NCI-H748 treated with DMSO at 0.1 percent for 48 hours (cell line): ENCODE results near the gene TECTB.
"Not testable (repeated sequence)": the region's sequence is repeated elsewhere in the genome, so short reads cannot be mapped to it uniquely, and the experiment has no call there.

ENCODE experiments used
- DNase-seq: peaks from one replicate; lab custom pipeline; 2025; lab: John Stamatoyannopoulos, UW

TECTB gene

DNA sequence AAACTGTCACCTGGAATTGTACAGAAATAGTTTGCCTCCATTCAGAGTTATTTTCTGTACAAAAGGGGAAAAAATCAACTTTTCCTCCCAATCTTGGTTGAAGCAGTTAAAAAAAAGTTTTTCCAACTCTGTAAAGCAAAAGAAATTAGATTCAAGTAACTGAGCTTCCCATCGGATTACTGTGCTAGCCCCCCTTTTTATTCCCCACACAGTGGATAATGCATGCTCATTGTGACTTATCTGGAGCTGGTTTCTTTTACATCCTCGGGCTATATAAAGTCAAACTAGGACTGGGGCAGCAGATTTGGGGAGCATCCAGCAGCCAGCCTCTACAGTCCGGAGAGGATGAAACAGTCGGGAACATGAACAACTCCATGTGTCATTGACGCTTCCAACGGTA lies at the start of gene TECTB:
TECTB (plus strand) TSS at position 301 of the 400 bp plus-strand sequence. CDS start 335 bp downstream, outside the sequence.
- DNase-seq, result no peak

DNA sequence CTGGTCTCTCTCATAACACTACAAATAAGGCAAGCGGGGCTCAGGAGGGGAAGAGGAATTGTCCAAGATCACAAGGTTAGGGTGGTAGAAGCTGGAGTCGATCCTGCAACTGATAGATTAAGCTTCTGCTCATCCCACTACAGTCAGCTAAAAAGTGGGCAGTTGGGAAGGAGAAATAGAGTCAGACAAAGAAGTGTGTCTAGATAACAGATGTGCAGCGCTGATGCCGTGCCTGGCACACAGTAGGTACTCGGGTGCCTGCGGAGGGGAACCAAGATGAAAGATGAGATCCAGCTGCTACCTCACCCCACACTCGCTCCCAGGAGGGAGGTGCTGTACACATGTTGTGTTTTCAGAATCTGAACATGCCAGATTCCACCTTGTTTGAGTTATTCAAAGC lies 48.1 kb upstream of the TECTB start:
- DNase-seq, result no peak

DNA sequence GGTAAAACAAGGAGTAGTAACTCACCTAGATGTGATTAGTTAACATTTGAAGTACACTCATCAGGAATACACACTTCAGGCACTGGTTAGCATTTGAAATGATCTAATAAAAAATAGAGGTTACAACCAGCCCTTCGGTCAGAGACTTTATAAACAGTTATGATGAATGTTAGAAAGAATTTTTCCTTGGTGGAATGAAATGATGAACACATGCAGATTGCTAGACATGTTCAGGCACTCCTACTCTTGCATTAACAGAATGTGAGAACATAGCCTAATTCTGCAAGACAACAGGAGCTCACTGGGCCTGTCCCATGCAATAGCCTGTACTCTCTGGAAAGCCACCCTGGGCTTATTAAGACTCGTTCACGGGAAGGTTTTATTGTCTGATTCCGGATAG lies 47.3 kb upstream of the TECTB start:
- no peak for DNase-seq

DNA sequence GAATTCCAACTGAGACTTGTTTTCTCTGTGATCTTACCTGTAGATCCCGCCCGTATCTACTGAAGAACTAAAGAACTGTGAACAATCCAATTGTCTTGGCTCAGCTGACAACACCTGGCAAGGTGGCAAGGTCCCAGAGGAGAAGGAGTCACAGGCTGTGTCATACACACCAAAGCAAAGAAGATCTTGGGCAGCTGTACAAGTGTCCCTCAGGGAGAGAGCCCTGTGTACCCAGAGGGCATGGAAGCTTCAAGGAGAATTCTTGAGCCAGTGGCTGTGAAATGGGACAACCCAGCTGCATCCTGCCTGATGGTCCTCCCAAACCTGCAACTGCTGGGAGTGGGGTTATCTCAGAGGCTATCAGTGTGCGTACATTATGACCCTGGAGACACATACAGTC lies 46.7 kb upstream of the TECTB start:
- DNase-seq, result no peak

DNA sequence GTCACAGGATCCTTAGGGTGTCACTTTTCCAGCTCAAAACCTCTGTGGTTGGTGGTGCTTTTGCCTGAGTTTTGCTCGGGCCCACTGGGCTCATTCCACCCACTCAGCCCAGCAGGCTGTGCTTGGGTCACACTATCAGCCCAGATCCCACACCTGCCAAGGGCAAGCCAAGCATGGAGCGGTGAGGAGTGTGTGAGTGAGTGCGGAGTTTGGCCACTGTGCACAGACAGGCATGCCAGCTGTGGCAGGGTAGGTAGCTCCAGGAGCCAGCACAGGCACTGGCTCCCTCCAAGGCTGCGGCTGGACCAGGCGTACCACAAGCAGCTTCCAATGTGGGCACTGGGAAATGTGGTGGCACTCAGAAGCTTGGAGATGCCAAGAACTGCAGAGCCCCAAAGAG lies 43.9 kb upstream of the TECTB start:
- DNase-seq, result no peak

DNA sequence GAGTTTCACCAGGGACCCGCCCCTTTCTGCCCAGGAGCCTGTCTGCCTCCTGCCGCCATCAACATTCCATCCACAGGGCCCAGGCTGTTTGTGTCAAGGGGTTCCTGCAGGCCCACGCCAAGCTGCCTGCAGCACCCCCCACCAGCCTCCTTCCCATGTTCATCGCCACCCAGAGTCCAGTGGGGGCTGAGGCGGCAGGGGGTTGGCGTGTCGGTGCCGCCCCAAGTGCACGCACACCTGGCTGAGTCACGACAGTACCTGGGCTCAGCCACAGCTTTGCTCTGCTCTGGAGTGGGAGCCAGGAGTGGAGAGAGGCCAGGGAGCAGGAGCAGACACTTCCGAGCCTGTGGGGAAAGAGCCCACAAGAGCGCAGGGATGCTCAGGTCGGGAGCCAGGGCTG lies 42.8 kb upstream of the TECTB start:
- no peak for DNase-seq

DNA sequence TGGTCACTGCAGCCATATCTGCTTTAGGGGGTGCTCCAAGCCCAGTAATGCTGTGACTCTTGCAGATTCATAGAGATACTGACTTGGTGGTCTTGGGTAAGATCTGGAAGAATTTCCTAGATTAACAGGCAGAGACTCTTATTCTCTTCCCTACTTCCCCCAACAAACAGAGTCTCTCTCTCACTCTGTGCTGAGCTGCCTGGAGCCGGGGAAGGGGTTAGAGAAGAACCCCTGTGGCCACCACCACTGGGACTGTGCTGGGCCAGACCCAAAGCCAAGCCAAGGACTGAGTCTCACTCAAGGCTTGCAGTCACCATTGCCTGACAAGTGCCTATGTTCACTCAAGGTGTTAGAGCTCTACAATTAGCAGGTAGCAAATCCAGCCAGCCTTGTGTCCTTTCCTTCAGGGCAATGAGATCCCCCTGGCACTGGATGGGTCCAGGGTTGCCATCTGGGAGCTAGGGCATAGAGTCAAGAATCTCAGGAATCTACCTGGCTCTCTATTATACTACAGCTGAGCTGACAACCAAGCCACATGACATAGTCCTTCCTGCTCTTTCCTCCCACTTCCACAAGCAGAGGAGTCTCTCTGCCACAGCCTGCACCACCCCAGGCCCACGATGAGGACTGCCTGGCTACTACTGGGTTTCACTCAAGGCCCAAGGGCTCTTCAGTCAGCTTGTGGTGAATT lies 41.4 kb upstream of the TECTB start:
- no peak for DNase-seq

DNA sequence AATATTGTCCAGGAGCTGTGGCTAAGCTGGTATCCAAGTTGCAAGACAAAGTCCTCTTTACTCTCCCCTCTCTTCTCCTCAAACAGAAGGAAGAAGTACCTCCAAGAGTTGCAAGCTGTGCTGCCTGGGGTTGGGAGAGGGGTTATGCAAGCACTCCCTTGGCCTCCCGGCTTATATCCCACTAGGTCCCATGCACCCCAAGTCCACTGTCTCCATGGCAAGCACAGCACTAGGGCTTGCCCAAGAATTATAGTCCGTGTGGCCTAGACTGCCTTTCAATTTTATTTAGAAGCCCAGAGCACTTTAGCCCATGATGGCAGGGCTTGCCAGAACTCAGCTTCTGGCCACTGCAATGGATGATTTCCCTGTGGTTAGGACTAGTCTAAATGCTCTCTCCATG lies 40.4 kb upstream of the TECTB start:
- DNase-seq, result no peak

DNA sequence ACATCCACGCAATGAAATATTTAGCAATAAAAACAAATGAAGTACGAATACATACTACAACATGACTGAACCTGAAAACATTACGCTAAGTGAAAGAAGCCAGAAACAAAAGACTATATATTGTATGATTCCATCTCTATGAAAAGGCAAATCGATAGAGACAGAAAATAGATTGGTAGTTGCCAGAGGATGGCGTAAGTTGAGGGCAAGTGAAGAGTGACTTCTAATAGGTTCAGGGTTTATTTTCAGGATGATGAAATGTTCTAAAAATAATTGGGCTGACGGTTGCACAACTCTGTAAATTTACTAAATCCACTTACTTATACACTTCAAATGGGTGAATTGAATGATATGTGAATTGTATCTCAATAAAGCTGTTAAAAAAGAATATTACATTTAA lies 39.5 kb upstream of the TECTB start:
- DNase-seq, result no peak

DNA sequence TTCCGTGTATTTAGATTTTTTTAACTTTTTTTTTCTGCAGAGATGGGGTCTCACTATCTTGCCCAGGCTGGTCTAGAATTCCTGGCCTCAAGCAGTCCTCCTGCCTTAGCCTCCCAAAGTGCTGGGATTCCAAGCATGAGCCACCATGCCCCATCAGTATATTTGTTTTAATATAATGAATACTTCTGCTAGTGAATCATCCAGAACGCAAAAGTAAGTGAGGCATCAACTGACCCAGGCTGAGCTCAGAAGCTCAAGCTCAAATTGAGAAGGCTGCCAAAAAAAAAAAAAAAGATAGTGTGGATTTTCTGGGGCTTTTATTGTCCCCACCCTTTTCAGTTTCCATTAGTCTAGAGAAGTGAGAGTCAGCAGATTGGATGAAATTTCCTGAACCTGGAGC lies 39.0 kb upstream of the TECTB start:
- no peak for DNase-seq

DNA sequence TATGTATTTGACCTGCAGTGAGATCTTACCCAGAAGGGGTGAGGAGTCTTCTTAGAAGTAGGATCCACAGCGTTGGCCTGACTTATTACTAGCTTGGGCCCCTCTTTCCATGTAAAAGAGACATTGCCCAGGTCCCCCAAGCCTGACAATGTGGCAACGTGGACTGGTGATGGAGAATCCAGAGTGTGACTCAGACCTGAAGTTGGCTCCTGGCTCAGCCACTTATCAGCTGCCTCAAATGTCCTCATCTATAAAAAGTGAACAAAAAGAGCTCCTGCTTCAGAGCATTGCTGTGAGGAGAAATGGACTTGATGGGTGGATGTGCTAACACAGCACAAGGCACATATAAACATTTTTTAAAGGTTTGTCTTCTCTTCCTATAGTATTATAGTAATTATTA lies 35.4 kb upstream of the TECTB start:
- DNase-seq, result no peak

DNA sequence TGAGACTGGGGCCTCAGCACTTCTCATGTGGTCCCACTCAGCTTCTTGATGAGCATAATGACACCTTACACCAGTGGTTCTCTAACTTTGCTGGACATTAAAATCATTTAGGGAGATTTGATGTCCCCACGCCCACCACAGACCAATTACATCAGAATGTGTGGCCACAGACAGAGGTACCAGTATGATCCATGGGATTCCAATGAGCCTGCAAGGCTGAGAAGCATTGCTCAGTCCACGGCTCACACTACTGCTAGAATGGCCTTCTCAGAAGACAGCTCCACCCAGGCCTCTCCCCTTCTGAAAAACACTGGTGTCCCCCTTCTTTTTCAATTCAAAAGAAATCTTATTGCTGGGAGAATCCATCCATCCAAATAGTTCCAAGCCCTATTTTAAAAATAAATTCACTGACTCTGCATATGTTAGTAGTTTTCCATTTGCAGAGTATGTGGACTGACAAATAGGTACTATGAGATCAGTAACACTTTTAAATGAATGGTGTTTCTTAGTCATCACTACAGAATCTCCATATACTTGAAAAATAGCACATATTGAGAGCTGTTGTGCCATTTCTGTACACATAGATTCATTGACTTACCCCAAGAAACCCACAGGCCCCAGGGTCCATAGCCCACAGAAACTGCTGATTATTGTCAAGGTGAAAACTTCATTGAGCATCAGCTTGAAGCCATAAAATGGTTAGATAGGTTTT lies 34.5 kb upstream of the TECTB start:
- DNase-seq, result no peak

DNA sequence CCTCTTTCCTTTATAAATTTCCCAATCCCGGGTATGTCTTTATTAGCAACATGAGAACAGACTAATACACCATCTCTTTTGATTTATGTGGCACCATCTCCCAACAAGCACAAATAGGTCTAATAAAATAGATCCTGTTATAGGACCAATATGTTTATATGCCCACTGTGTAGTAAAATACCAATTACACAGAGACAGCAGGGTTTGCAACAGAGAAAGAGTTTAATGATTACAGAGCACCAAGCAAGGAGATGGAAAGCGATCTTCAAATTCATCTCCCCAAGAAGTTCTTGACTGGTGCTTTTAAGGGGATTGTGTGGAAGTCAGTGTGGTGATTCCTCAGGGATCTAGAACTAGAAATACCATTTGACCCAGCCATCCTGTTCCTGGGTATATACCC lies 33.5 kb upstream of the TECTB start:
- no peak for DNase-seq

DNA sequence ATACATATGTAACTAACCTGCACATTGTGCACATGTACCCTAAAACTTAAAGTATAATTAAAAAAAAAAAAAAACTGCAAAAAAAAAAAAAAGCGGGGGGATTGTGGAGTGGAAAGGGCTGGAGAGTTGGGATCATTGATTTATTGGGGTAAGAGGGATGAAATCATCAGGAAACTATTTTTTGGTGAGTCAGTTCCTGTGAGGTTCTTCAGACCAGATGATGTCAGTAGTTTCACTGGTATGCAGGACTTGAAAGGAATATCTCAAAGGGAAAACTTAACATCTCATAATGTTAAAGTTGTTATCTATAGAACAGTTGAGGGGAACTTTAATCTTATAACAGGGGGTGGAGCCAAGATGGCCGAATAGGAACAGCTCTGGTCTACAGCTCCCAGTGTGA lies 32.6 kb upstream of the TECTB start:
- DNase-seq, result no peak

DNA sequence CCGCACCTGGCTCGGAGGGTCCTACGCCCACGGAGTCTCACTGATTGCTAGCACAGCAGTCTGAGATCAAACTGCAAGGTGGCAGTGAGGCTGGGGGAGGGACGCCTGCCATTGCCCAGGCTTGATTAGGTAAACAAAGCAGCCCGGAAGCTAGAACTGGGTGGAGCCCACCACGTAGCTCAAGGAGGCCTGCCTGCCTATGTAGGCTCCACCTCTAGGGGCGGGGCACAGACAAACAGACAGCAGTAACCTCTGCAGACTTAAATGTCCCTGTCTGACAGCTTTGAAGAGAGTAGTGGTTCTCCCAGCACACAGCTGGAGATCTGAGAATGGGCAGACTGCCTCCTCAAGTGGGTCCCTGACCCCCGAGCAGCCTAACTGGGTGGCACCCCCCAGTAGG lies 32.0 kb upstream of the TECTB start:
- not testable (repeated sequence) for DNase-seq

DNA sequence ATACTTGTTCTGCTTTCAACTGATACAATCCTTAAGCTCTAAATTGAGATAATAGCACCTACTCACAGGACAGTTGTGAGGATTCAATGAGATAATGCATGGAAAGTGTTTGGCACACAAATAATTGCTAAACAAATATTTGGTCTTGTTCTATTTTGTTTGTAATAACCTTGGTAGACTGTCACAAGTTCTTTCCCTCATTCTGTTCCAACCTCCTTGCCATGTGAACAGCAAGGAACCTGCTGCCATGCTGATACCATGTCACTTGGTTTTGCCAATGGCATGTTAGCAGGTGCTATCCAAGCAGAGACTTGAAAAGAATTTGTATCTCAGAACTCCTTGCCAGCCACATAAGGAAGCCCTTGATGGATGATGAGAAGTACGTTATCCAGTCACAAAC lies 24.8 kb upstream of the TECTB start:
- DNase-seq, result no peak

DNA sequence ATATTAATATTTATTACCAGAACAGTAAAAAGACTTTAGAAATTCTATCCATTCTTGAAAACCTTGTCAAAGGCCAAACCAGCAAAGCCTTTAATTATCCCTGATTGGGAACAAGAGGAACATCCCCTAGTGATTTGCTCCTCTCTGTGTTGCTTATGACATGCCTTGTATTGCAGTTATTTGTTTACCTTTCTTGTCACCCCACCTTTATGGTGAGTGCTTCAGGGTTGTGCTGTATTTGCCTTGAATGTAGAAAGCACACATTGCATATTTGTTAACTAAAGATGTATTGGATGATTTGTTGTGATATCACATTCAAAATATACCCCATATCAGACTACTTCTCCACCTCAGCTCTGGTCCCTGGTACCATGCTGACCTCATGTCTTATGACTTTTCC lies 23.5 kb upstream of the TECTB start:
- no peak for DNase-seq

DNA sequence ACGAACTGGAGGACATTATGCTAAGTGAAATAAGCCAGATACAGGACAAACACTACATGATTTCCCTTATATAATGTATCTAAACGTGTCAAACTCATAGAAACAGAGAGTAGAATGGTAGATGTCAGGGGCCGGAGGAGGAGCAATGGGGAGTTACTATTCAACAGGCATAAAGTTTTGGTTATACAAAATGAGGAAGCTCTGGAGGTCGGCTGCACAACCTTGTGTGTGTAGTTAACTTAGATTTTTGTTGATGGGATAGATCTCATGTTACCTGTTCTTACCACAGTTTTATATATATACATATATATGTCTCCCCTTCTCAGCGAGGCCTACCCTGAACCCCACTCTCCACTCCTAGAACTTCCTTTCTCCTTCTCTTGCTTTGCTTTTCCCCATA lies 22.4 kb upstream of the TECTB start:
- DNase-seq, result no peak

DNA sequence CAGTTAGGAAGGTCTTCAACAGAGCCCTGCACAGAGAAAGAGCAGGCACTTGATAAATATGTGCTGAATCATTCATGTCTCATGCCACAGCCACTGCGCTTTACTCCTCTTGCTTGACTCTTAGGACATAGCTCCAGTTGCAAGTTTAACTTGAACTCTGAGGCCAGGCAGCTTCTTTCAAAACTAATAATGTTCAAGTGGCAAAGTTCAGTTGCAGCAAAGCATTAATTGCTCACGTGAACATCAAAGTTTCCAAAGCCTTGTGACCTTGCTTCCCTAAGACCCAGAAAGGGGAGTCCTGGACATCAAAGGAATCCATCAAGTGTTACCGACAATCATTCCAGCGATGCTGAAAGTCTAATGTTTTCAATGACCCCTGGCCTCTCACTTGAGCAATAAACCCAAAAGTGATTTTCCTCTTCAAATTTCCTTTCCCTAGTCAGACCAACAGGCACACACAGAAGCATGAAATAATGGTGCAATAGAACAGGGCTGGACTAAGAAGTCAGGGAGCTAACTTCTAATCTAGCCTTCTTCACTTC lies 21.8 kb upstream of the TECTB start:
- DNase-seq, result no peak

DNA sequence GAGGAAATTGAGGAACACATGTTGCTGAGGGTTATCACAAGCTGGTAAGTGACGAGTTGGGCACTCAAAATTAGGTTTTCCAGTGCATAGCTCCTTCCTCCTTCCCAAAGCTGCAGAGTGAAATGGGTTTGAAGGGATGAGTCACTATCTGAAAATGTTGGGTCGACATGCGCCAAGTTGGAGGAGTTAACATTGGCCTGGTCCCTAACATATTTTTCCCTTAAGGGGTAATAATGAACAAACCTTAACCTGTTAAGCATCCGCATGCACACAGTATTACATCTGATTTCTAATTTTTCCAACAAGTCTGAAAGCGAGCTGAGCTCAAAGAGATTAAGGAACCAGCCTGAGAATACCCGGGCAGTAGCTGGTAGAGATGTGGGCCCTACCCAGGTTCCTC lies 20.7 kb upstream of the TECTB start:
- no peak for DNase-seq

DNA sequence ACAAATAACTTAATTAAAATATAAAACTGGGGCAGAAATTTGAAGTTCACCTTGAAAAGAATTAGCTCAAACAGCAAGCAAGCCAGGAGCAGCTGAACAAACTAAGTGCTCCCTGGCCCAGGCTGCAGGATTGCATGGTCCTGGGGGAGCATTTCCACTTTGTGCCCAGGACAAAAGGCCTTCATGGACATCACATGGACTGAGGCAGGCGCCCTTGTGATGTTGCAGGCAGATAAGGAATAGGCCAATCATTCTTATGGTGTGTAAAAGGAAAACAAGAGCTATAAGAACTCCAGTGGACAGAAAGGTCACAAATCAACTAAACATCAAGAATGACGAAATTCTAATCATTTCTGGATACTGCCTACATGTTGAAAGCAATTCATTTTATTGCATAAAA lies 17.5 kb upstream of the TECTB start:
- no peak for DNase-seq

DNA sequence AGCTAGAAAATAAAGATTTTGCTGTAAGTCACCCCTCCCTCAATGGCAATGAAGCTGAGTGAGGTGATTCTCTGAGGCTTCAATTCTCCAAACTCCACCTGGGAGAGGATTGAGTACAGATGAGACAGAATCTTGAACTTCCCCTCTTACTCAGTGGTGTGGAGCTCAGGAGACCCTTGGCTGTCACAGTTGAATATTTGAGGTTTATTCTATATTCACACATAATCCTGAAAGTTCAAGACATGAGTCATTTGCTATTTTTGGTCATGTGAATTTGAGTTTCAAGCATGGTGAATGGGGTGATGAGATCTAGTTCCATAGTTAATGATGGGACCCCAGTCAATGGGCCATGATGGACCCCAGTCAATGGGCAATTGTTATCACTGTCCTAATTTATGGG lies 13.9 kb upstream of the TECTB start:
- DNase-seq, result no peak

DNA sequence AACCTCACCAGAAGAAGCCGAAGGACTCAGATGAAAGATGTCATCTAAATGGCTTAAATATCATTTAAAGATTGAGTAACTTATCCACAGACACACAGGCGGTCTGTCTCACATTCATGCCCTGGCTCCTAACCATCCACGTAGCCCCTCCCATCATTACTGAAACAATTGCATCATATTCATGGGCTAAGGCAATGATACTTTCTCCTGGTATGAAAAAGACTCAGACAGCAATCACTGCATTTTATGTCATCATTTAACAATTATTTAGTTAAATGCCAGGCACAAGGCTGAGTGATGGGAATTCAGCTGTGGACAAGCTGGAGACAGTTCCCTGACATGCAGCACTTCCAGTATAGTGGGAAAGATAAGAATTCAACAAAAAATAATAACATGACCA lies 11.2 kb upstream of the TECTB start:
- no peak for DNase-seq

DNA sequence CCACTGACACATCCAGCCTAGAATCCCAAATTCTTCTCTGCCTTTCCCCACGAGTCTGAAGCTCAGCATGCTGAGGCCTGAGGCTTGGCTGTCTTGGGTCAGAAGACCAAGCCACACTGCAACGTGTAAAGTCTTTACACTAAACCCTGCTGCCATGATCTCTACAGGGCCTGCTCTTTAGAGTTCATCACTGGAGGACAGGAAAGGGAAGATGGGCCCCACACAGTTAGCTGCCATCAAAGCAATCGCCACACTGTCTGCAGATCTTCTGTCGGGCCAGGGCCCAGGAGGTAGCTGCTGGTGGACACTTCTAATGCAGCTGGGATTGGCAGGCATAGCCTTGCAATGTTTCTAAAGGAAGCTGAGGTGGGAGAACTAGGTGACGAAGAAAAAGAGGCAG lies 8.4 kb upstream of the TECTB start:
- DNase-seq, result no peak
